NCI-H82 treated with DMSO at 0.1 percent for 48 hours (cell line): ENCODE data around the gene DPH6.
"Not testable (repeated sequence)": the region's sequence is repeated elsewhere in the genome, so short reads cannot be mapped to it uniquely, and the experiment has no call there.

Source experiments
- DNase-seq: peaks from one replicate; lab custom pipeline; 2025; ENCODE audit not compliant: unreplicated experiment; lab: John Stamatoyannopoulos, UW

The DPH6 gene

DNA sequence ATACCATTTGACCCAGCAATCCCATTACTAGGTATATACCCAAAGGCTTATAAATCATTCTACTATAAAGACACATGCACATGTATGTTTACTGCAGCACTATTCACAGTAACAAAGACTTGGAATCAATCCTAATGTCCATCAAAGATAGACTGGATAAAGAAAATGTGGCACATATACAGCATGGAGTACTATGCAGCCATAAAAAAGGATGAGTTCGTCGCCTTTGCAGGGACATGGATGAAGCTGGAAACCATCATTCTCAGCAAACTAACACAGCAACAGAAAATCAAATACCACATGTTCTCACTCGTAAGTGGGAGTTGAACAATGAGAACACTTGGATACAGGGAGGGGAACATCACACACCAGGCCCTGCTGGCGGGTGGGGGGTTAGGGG is 104.7 kb downstream of the DPH6 start:
- not testable (repeated sequence) for DNase-seq

- no peak for DNase-seq
Observed at GRCh38 chr15:35440265-35440664, 105.7 kb downstream of the DPH6 start.

- no peak for DNase-seq
Observed at GRCh38 chr15:35439291-35439690, 106.7 kb downstream of the DPH6 start.

DNA sequence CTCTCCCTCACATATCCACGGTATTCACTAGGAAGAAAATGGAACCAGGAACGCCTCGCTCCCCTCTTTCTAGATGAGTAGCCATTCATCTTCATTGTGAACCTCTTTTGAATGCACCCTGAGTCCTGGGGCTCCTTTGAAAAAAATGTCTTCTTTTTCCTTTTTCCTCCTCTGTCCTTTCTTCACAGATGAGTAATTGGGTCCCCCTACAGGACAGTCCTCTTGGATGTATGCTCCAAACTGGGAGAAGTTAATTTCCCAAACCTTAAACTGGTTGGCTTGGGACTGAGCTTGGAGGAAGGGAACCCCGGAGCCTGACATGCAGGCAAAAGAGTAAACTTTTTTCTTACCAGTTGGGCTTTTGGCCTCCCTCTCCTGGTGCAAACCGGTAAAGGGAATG is 108.8 kb downstream of the DPH6 start:
- no peak for DNase-seq

DNA sequence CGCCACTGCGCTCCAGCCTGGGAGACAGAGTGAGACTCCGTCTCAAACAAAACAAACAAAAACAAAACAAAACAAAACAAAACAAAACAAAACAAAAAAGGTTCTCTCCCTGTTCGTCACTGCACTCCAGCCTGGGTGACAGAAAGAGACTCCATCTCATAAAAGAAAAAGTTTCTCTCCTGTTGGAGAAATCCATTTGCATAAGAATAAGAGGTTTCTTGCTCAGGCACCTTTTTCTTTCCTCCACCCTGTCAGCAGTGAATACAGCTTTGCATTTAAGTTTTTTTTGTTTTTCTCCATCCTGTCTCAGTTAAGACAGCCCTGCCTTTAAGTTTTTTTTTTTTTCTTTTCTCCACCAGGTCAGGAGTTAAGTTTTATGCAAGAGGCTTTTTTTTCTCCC is 109.5 kb downstream of the DPH6 start:
- no peak for DNase-seq

DNA sequence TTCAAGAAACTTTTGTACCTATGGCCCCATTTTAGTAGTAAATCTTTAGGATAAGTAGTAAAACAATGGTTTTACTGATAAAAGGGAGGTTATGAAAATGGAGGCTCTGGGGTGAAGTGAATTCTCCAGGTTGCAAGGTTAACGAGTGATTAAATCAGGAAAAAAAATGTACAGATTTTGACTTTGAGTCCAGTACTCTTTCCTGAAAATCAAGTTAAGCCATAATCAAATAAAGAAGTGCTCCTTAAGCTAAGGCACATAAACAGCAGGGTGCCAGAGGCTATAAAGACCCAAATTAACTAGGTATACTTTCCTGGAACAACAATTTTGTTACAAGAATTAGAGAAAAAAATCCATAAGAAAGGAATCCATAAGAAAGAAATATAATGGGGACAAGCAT is 114.7 kb downstream of the DPH6 start:
- DNase-seq = no peak

- no peak for DNase-seq
Observed at GRCh38 chr15:35430301-35430700, 115.7 kb downstream of the DPH6 start.

DNA sequence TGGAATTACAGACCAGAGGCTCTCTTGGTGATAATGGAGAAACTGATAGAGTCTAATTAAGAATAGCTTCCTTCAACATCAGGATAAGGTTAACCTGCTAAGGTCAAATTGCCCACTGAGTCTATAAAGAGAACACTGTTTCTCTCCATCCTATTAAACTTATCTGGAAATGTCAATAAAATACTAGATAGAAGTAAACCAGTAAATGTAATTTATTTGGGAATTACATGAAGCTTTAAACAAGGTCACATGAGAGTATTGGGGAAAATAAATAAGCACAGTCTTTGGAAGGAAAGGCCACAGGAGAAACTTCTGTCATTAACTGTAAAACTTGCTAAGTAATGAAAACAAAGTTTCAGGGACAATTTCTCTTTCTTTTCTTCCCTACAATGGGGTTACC is 118.5 kb downstream of the DPH6 start:
- DNase-seq = no peak

DNA sequence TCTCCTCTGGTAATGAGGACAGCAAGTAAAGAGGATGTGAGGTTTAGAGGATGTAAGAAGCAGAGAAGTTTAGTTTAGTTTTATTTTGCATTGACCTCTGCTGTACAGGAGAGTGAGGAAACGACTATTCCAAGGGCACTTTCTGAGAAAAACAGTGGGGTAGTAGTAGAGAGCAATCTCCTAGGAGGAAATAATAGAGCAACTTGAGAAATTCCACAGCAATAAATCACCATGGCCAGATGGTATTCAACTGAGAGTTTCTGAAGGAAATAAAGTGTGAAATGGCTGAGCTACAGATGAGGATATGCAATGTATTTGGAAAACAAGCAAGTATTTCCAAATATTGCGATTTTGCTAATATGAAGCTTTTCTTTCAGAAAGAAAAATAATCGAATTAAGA is 118.9 kb downstream of the DPH6 start:
- no peak for DNase-seq

DNA sequence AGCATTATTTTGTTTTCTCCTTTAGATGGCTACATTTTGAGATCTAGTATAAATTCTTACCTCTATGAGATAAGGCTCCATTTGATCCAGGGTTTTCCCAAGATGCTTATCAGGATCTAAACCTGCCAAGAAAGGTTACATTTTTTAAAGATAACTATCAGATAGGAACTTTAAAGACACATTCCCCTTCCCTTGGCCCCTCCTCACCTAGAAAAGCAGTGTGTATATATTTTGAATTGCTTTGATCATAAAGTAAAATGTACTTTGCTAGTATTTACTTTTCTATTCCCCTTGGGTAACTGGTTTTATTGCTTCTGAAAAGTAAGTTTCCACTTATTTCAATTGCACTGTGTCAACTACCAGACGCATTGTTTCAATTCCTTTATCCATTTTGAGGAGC is 135.2 kb downstream of the DPH6 start:
- DNase-seq = no peak

- no peak for DNase-seq
Observed at GRCh38 chr15:35399901-35400300, 146.1 kb downstream of the DPH6 start.

DNA sequence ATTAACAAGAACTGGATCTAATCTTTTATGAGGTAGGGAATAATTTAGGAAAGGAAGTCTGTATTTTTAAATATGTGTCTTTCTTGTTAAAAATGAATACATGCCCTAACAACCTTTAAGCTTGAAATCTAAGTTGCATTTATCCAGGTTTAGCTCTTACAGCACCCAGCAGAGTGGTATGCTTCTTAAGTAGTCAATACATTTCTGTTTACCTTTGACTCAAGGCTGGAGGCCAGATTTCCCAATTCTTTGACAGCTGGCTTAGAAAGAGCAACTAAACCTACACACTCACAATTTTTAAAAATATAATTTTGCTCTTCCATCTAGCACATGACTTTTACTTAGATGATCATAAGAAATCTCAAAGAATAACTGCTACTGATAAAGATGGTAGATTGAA is 148.9 kb downstream of the DPH6 start:
- DNase-seq = no peak

GRCh38 chr15:35394416-35394815 is 151.5 kb downstream of the DPH6 start:
- DNase-seq = no peak

- no peak for DNase-seq
Observed at GRCh38 chr15:35393398-35393797, 152.6 kb downstream of the DPH6 start.

GRCh38 chr15:35391408-35391984 is 154.5 kb downstream of the DPH6 start:
- not testable (repeated sequence) for DNase-seq

DNA sequence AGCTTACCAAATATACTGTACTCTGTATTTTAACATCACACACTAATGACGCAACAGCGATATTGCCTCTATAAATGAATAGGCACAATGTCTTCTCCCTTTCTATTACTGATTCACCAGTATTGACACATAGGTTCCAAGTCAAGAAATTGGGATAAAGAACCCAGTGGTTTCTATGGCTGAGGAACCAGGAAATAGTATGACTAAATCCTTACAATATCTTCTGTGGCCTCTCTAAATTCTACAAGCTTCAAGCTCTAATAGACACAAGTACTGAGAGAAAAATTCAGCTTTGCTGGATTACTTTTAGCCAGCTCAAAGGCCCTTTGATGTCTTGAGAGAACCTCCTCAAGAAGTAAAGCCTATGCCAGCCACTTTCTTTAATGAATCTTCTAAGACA is 162.5 kb downstream of the DPH6 start:
- DNase-seq = no peak

DNA sequence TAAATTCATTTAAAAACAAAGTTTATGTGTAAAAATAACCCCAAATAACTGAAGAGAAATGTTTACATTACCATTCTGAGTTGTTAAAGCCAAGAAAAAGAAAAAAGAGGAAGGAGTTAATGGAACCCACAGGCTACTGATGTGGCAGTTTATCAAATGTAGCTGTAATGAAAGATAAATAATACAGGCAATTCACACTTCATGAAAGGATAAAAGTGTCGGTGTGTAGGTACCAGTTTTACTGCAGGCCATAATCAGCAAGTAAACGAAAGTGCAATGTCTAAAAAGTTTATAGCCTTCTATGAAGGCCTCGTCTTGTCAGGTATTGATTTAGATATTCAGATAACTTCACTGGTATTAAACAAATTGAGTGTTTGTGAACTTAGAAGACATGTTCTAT is 164.6 kb downstream of the DPH6 start:
- no peak for DNase-seq

GRCh38 chr15:35379972-35380371 is 166.0 kb downstream of the DPH6 start:
- no peak for DNase-seq

DNA sequence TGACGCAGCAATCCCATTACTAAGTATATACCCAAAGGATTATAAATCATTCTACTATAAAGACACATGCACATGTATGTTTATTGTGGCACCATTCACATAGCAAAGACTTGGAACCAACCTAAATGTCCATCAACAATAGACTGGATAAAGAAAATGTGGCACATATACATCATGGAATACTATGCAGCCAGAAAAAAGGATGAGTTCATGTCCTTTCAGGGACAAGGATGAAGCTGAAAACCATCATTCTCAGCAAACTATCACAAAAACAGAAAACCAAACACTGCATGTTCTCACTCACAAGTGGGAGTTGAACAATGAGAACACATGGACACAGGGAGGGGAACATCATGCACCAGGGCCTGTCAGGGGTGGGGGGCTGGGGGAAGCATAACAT is 167.5 kb downstream of the DPH6 start:
- not testable (repeated sequence) for DNase-seq

GRCh38 chr15:35376707-35377106 is 169.3 kb downstream of the DPH6 start:
- DNase-seq = no peak

- no peak for DNase-seq
Observed at GRCh38 chr15:35374661-35375060, 171.3 kb downstream of the DPH6 start.

GRCh38 chr15:35362195-35362829 is 183.7 kb downstream of the DPH6 start:
- DNase-seq = no peak

DNA sequence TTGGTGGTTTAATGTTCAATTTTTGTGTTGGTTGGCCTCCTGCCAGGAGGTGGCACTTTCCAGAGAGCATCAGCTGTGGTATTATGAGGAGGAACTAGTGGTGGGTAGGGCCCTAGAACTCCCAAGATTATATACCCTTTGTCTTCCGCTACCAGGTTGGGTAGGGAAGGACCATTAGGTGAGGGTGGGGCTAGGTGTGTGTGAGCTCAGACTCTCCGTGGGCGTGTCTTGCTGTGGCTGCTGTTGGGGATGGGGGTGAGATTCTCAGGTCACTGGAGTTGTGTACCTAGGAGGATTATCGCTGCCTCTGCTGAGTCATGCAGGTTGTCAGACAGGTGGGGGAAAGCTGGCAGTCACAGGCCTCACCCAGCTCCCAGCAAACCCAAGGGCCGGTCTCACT is 187.1 kb downstream of the DPH6 start:
- DNase-seq = no peak
